Right lobe of liver (tissue), 4 donors: ENCODE data around the gene BPIFB2.

ENCODE experiments used
- CTCF ChIP-seq, 4 donors: fragments of 200-600 bp in 3 of 4; fragments of 450-650 bp in 1 of 4; IDR thresholded peaks; one replicate each; pipeline versions ENCODE4 v1.5.1 to v1.8.0; 2016 to 2022; ENCODE audit warnings: antibody characterized with exemption in 4 of 4, mild to moderate bottlenecking in 2 of 4
- POLR2A ChIP-seq: fragments of 450-650 bp; IDR thresholded peaks from one replicate; pipeline ENCODE4 v1.6.1; 2017; ENCODE audit warnings: antibody characterized with exemption, mild to moderate bottlenecking
- donor health status: DM: no; HTN: no; CAD: no.
- donor health status: DM: no; HTN: no; CAD: no.
- donor health status: DM: no; HTN: yes; CAD: no.

- TF ChIP-seq CTCF (IDR thresholded peaks at IDR 0.05) (no peak), POLR2A (no peak)
These were observed 35.1 kb upstream of the BPIFB2 start for GRCh38 chr20:32972181-32973076.
